22Rv1 (cell line): ENCODE data around the gene FRY.

Source experiments
- H3K27ac ChIP-seq: fragments of 450-650 bp; 2 replicates; pipeline ENCODE4 v1.5.1; 2017
- CTCF ChIP-seq: fragments of 450-650 bp; IDR thresholded peaks from 2 replicates; pipeline ENCODE4 v1.5.1; 2017; ENCODE audit warnings: mild to moderate bottlenecking
- ZFX ChIP-seq: fragments of 450-650 bp; IDR thresholded peaks from 2 replicates; pipeline ENCODE4 v1.6.1; 2017; ENCODE audit warnings: antibody characterized with exemption, borderline replicate concordance

Gene FRY

GRCh38 chr13:32187651-32188050 is 156.1 kb downstream of the FRY start:
- TF ChIP-seq ZFX (no peak), CTCF (no peak)
- no peak overlapping the region for H3K27ac ChIP-seq

GRCh38 chr13:32191452-32191998 is 160.0 kb downstream of the FRY start:
- no peak overlapping the region for H3K27ac ChIP-seq
- TF ChIP-seq CTCF (no peak), ZFX (no peak)

- no peak overlapping the region for H3K27ac ChIP-seq
- TF ChIP-seq CTCF (no peak), ZFX (no peak)
These were observed 164.1 kb downstream of the FRY start for GRCh38 chr13:32195713-32196112.

- TF ChIP-seq ZFX = no peak
- TF ChIP-seq CTCF = no peak
- H3K27ac ChIP-seq = no peak overlapping the region
These were observed 167.6 kb downstream of the FRY start for GRCh38 chr13:32199168-32199567.

- no peak overlapping the region for H3K27ac ChIP-seq
- TF ChIP-seq ZFX (no peak), CTCF (no peak)
These were observed 169.2 kb downstream of the FRY start for GRCh38 chr13:32200741-32201140.

- H3K27ac ChIP-seq = no peak overlapping the region
- TF ChIP-seq ZFX (no peak), CTCF (no peak)
These were observed 170.2 kb downstream of the FRY start for GRCh38 chr13:32201809-32202208.

- H3K27ac ChIP-seq = no peak overlapping the region
- no peak for TF ChIP-seq CTCF
- TF ChIP-seq ZFX = no peak
These were observed 170.7 kb downstream of the FRY start for GRCh38 chr13:32202268-32202667.
